ENCODE data around the gene PTPRG.

Gene PTPRG

GRCh38 chr3:62220616-62221015, 659.2 kb downstream of the PTPRG start:
- no peak for DNase-seq

GRCh38 chr3:62225051-62225450, 663.7 kb downstream of the PTPRG start:
- DNase-seq: peak; percentile 8

GRCh38 chr3:62226601-62227339, 665.4 kb downstream of the PTPRG start:
- no peak for DNase-seq

- no peak for DNase-seq
These were observed 667.1 kb downstream of the PTPRG start for GRCh38 chr3:62228467-62228866.

- DNase-seq: no peak
These were observed 667.8 kb downstream of the PTPRG start for GRCh38 chr3:62229211-62229610.

- DNase-seq: no peak
These were observed 668.5 kb downstream of the PTPRG start for GRCh38 chr3:62229908-62230307.

- no peak for DNase-seq
These were observed 671.7 kb downstream of the PTPRG start for GRCh38 chr3:62233065-62233464.

- no peak for DNase-seq
These were observed 674.6 kb downstream of the PTPRG start for GRCh38 chr3:62236016-62236415.

- no peak for DNase-seq
These were observed 676.0 kb downstream of the PTPRG start for GRCh38 chr3:62237286-62237948.

- DNase-seq: peak; percentile 3
These were observed 676.6 kb downstream of the PTPRG start for GRCh38 chr3:62238003-62238402.

- no peak for DNase-seq
These were observed 677.1 kb downstream of the PTPRG start for GRCh38 chr3:62238431-62238830.

- DNase-seq: no peak
These were observed 679.9 kb downstream of the PTPRG start for GRCh38 chr3:62241279-62241678.

- DNase-seq: no peak
These were observed 681.6 kb downstream of the PTPRG start for GRCh38 chr3:62242831-62243509.

- no peak for DNase-seq
These were observed 684.7 kb downstream of the PTPRG start for GRCh38 chr3:62246094-62246493.

GRCh38 chr3:62246985-62247384, 685.6 kb downstream of the PTPRG start:
- no peak for DNase-seq

- DNase-seq: no peak
These were observed 687.5 kb downstream of the PTPRG start for GRCh38 chr3:62248734-62249483.

- DNase-seq: peak; percentile 3
These were observed 688.1 kb downstream of the PTPRG start for GRCh38 chr3:62249484-62249776.

GRCh38 chr3:62249855-62250543, 688.6 kb downstream of the PTPRG start:
- DNase-seq: no peak

- peak; percentile 16 for DNase-seq
These were observed 691.2 kb downstream of the PTPRG start for GRCh38 chr3:62252438-62253157.

GRCh38 chr3:62253971-62254370, 692.6 kb downstream of the PTPRG start:
- no peak for DNase-seq

- no peak for DNase-seq
These were observed 694.4 kb downstream of the PTPRG start for GRCh38 chr3:62255758-62256157.

- DNase-seq: no peak
These were observed 698.6 kb downstream of the PTPRG start for GRCh38 chr3:62259924-62260323.
